ENCODE measurements around the gene LRRC8C.
"Not testable (repeated sequence)": the region's sequence is repeated elsewhere in the genome, so short reads cannot be mapped to it uniquely, and the experiment has no call there.

Gene LRRC8C

DNA sequence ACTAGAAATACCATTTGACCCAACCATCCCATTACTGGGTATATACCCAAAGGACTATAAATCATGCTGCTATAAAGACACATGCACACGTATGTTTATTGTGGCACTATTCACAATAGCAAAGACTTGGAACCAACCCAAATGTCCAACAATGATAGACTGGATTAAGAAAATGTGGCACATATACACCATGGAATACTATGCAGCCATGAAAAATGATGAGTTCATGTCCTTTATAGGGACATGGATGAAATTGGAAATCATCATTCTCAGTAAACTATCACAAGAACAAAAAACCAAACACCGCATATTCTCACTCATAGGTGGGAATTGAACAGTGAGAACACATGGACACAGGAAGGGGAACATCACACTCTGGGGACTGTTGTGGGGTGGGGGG, 72.0 kb downstream of the LRRC8C start:
- H3K14ac ChIP-seq (ENCODE audit: low read length); H3K27me3 ChIP-seq (ENCODE audit: insufficient read depth, low read length); H3K4ac ChIP-seq (ENCODE audit: low read depth, low read length); H3K4me1 ChIP-seq (ENCODE audit: control insufficient read depth in 1 of 2, insufficient read depth in 2 of 2, low read length in 2 of 2); H4K12ac ChIP-seq (ENCODE audit: low read depth, low read length); H3K9me3 ChIP-seq (ENCODE audit: insufficient read depth, low read depth, low read length); H3K18ac ChIP-seq (ENCODE audit: low read length); H3K36me3 ChIP-seq (ENCODE audit: control insufficient read depth in 1 of 2, insufficient read depth in 2 of 2, low read length in 2 of 2); H3K4me2 ChIP-seq (ENCODE audit: low read length); H3K79me1 ChIP-seq (ENCODE audit: low read length); H2AFZ ChIP-seq (ENCODE audit: insufficient read depth, low read length, poor library complexity); H4K8ac ChIP-seq (ENCODE audit: low read depth, low read length); H3K9ac ChIP-seq (ENCODE audit: low read length); H2BK120ac ChIP-seq (ENCODE audit: insufficient read depth, low read length, poor library complexity); DNase-seq; H3K27ac ChIP-seq (ENCODE audit: low read depth, low read length); H3K79me2 ChIP-seq (ENCODE audit: control insufficient read depth, insufficient read depth, low read length, poor library complexity); H3K23ac ChIP-seq (ENCODE audit: low read length); H2AK5ac ChIP-seq (ENCODE audit: low read length); H3K4me3 ChIP-seq (ENCODE audit: low read depth, low read length); H2BK5ac ChIP-seq (ENCODE audit: low read depth, low read length, poor library complexity); H2BK12ac ChIP-seq (ENCODE audit: low read length); H4K91ac ChIP-seq (ENCODE audit: low read depth, low read length): not testable (repeated sequence)
- no CpG with 5 or more reads among the region's 2 CpGs for WGBS (ENCODE audit: extremely low coverage, insufficient coverage, insufficient read length)

DNA sequence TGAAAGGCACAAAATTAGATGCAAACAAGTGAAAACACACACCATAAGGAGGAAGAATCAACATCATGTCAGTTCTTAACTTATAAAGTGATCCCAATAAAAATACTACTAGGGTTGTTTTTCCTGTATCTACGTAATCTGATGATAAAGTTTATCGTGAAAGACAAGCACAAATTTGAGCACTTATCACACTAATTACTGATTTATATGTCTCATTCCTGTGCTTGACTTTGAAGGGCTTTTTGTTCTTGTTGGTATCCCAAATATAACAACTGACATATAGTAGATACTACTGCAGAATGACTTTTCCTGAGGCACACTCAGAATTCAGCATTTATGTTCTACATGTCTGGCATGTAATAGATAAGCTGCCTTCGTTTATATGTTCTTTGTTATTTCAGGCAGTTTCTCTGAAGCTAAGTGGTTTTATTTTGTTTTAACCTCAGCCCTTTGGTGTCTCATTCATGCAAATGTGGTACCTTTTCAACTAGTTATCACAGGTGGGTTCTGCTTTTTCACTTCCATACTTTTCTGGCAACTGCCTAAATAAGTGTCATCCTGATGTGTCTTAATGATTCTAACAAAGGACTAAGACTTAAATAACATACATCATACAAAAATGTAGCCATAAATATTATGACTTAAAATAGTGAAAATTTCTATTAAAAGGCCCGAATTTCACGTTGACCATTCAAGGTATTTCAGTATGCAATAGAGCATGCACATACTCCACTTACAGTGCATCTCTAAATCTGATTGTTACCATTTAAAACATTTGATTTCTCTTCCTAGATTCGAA, 73.2 kb downstream of the LRRC8C start:
- Histone ChIP-seq H3K27ac (ENCODE audit: low read depth, low read length) (no peak overlapping the region), H3K4me3 (ENCODE audit: low read depth, low read length) (no peak overlapping the region), H3K4ac (ENCODE audit: low read depth, low read length) (no peak overlapping the region), H3K9me3 (ENCODE audit: insufficient read depth, low read depth, low read length) (peaks cover 3% of the 10 kb centered on the region), H3K4me1 (ENCODE audit: control insufficient read depth in 1 of 2, insufficient read depth in 2 of 2, low read length in 2 of 2) (peaks cover 4 to 5% of the 10 kb centered on the region in 2 experiments), H2BK5ac (ENCODE audit: low read depth, low read length, poor library complexity) (no peak overlapping the region), H4K12ac (ENCODE audit: low read depth, low read length) (no peak overlapping the region), H3K27me3 (ENCODE audit: insufficient read depth, low read length) (no peaks in the 10 kb centered on the region), H2AFZ (ENCODE audit: insufficient read depth, low read length, poor library complexity) (no peak overlapping the region), H3K36me3 (ENCODE audit: control insufficient read depth in 1 of 2, insufficient read depth in 2 of 2, low read length in 2 of 2) (no peaks in the 10 kb centered on the region), H3K4me2 (ENCODE audit: low read length) (no peak overlapping the region), H3K9ac (ENCODE audit: low read length) (no peak overlapping the region), H4K8ac (ENCODE audit: low read depth, low read length) (no peak overlapping the region), H3K23ac (ENCODE audit: low read length) (no peak overlapping the region), H3K79me2 (ENCODE audit: control insufficient read depth, insufficient read depth, low read length, poor library complexity) (no peaks in the 10 kb centered on the region), H2BK120ac (ENCODE audit: insufficient read depth, low read length, poor library complexity) (no peak overlapping the region), H3K18ac (ENCODE audit: low read length) (no peak overlapping the region), H2BK12ac (ENCODE audit: low read length) (no peak overlapping the region), H4K91ac (ENCODE audit: low read depth, low read length) (no peak overlapping the region), H2AK5ac (ENCODE audit: low read length) (no peak overlapping the region), H3K79me1 (ENCODE audit: low read length) (peaks cover 3% of the 10 kb centered on the region), H3K14ac (ENCODE audit: low read length) (no peak overlapping the region)
- no peak for DNase-seq
- no CpG with 5 or more reads among the region's 6 CpGs for WGBS (ENCODE audit: extremely low coverage, insufficient coverage, insufficient read length)

DNA sequence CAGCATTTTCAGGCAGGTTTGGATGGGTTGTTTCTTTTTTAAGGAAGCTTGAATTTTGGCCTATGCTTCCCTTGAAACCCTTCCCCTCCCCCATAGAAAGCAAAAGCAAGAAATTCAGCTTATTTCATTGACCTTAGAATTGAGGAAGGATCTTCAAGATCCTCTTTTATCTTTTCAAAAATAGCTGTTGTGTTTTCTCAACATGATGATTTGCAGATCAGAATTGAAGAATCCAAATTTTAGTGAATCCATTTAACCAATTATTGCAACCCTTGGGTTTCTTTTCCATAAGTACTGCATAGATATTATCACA, 73.7 kb downstream of the LRRC8C start:
- H3K27ac ChIP-seq (ENCODE audit: low read depth, low read length), result no peak overlapping the region
- no peak overlapping the region for H2AFZ ChIP-seq (ENCODE audit: insufficient read depth, low read length, poor library complexity)
- H3K27me3 ChIP-seq (ENCODE audit: insufficient read depth, low read length), result no peaks in the 10 kb centered on the region
- no peak overlapping the region for H2BK5ac ChIP-seq (ENCODE audit: low read depth, low read length, poor library complexity)
- H4K12ac ChIP-seq (ENCODE audit: low read depth, low read length), result no peak overlapping the region
- H3K4me1 ChIP-seq (ENCODE audit: control insufficient read depth in 1 of 2, insufficient read depth in 2 of 2, low read length in 2 of 2), result peaks cover 4 to 5% of the 10 kb centered on the region in 2 experiments
- H3K79me2 ChIP-seq (ENCODE audit: control insufficient read depth, insufficient read depth, low read length, poor library complexity), result no peaks in the 10 kb centered on the region
- peaks cover 3% of the 10 kb centered on the region for H3K79me1 ChIP-seq (ENCODE audit: low read length)
- H4K91ac ChIP-seq (ENCODE audit: low read depth, low read length), result no peak overlapping the region
- no peaks in the 10 kb centered on the region for H3K36me3 ChIP-seq (ENCODE audit: control insufficient read depth in 1 of 2, insufficient read depth in 2 of 2, low read length in 2 of 2)
- H3K4ac ChIP-seq (ENCODE audit: low read depth, low read length), result no peak overlapping the region
- no peak overlapping the region for H3K9ac ChIP-seq (ENCODE audit: low read length)
- H2BK120ac ChIP-seq (ENCODE audit: insufficient read depth, low read length, poor library complexity), result no peak overlapping the region
- no peak overlapping the region for H3K23ac ChIP-seq (ENCODE audit: low read length)
- H3K4me3 ChIP-seq (ENCODE audit: low read depth, low read length), result no peak overlapping the region
- no peak overlapping the region for H2BK12ac ChIP-seq (ENCODE audit: low read length)
- H3K18ac ChIP-seq (ENCODE audit: low read length), result no peak overlapping the region
- no peak overlapping the region for H4K8ac ChIP-seq (ENCODE audit: low read depth, low read length)
- DNase-seq, result peak in 1 of 2 donors; percentile 16
- peaks cover 3% of the 10 kb centered on the region for H3K9me3 ChIP-seq (ENCODE audit: insufficient read depth, low read depth, low read length)
- H3K4me2 ChIP-seq (ENCODE audit: low read length), result no peak overlapping the region
- H3K14ac ChIP-seq (ENCODE audit: low read length), result no peak overlapping the region
- no peak overlapping the region for H2AK5ac ChIP-seq (ENCODE audit: low read length)

DNA sequence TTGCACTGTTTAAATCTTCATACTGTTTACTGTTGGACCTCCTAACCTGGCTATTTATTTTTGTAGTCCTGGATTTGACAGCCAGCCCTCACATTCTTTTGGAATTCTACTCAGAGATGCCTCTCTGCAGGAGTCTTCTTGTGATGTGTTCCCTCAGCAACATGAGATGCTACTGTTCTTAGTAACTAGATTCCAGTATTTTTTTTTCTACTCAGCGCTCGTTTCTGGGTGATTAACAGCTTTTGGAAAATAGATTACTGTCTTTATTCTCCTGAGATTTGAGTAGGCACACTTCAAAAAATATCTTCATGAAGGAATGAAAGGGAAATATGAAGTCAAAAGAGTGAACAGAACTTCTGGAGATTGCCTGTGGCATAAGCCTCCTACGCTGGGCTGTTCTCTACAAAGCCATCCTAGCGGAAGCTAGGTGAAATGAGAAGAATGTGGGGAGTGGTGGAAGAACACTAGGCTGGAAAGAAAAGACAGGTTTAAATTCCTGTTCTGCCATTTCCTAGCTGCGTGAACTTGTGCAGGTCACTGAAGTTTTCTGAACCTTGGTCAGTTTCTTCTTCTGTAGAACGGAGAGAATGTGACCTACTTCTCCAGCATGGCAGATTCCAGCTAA, 75.9 kb downstream of the LRRC8C start:
- peak overlapping the region; percentile 21 for H3K4me2 ChIP-seq (ENCODE audit: low read length)
- peak; percentile 25 to 65 for DNase-seq
- H2BK120ac ChIP-seq (ENCODE audit: insufficient read depth, low read length, poor library complexity), result no peak overlapping the region
- H3K4me3 ChIP-seq (ENCODE audit: low read depth, low read length), result no peak overlapping the region
- no peaks in the 10 kb centered on the region for H3K27me3 ChIP-seq (ENCODE audit: insufficient read depth, low read length)
- no peak overlapping the region for H2BK5ac ChIP-seq (ENCODE audit: low read depth, low read length, poor library complexity)
- H3K14ac ChIP-seq (ENCODE audit: low read length), result no peak overlapping the region
- H4K91ac ChIP-seq (ENCODE audit: low read depth, low read length), result no peak overlapping the region
- no peak overlapping the region for H2AFZ ChIP-seq (ENCODE audit: insufficient read depth, low read length, poor library complexity)
- H4K12ac ChIP-seq (ENCODE audit: low read depth, low read length), result no peak overlapping the region
- no peak overlapping the region for H3K9ac ChIP-seq (ENCODE audit: low read length)
- H3K79me1 ChIP-seq (ENCODE audit: low read length), result peaks cover 3% of the 10 kb centered on the region
- no peak overlapping the region for H3K18ac ChIP-seq (ENCODE audit: low read length)
- no peaks in the 10 kb centered on the region for H3K36me3 ChIP-seq (ENCODE audit: control insufficient read depth in 1 of 2, insufficient read depth in 2 of 2, low read length in 2 of 2)
- no peak overlapping the region for H2AK5ac ChIP-seq (ENCODE audit: low read length)
- no peaks in the 10 kb centered on the region for H3K79me2 ChIP-seq (ENCODE audit: control insufficient read depth, insufficient read depth, low read length, poor library complexity)
- H4K8ac ChIP-seq (ENCODE audit: low read depth, low read length), result no peak overlapping the region
- no peak overlapping the region for H3K23ac ChIP-seq (ENCODE audit: low read length)
- H3K4me1 ChIP-seq (ENCODE audit: control insufficient read depth in 1 of 2, insufficient read depth in 2 of 2, low read length in 2 of 2), result peaks cover 4 to 9% of the 10 kb centered on the region in 2 experiments
- no peaks in the 10 kb centered on the region for H3K9me3 ChIP-seq (ENCODE audit: insufficient read depth, low read depth, low read length)
- H2BK12ac ChIP-seq (ENCODE audit: low read length), result no peak overlapping the region
- peak overlapping the region; percentile 60 for H3K27ac ChIP-seq (ENCODE audit: low read depth, low read length)
- H3K4ac ChIP-seq (ENCODE audit: low read depth, low read length), result no peak overlapping the region
- WGBS (ENCODE audit: extremely low coverage, insufficient coverage, insufficient read length), result no CpG with 5 or more reads among the region's 6 CpGs
